ENCODE results near the gene TUBAL3.
A peak's percentile ranks its signal among the peaks of the same experiment; 100 is the strongest.

The TUBAL3 gene

GRCh38 chr10:5404208-5405041 lies at the start of gene TUBAL3:
Gene TUBAL3, minus strand, starts transcription at chr10:5404828. Its CDS starts 36 bp downstream, at chr10:5404792.
- ATAC-seq, result no peak

DNA sequence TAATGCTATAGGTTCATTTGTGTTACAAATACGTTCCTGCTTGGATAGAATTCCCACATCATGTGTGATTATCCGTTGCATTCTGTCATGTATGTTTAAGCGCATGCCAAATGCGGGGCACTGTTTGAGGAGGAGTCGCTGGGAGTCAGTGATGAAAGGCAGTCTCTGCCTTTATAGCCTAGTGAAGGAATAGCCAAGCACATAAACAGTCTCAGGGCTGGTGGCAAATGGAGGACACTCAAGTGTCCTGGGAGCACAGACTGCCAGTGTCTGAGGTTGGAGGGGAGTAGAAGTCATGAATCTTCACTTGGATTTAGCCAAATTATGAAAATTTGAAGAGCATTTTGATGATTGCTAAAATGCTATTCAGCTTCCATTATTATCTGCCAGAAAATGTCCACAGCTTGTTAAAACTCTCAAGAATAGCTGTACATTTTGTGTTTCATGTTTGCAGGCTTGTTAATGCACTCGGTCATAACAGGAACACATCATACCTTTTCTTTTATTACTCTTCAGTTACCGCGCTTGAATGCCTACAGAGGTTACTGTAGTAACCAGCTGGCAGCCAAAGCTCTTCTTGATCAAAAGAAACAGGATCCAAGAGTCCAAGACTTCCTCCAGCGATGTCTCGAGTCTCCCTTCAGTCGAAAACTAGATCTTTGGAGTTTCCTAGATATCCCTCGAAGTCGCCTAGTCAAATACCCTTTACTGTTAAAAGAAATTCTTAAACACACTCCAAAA lies 49.3 kb upstream of the TUBAL3 start:
- no peak for ATAC-seq

DNA sequence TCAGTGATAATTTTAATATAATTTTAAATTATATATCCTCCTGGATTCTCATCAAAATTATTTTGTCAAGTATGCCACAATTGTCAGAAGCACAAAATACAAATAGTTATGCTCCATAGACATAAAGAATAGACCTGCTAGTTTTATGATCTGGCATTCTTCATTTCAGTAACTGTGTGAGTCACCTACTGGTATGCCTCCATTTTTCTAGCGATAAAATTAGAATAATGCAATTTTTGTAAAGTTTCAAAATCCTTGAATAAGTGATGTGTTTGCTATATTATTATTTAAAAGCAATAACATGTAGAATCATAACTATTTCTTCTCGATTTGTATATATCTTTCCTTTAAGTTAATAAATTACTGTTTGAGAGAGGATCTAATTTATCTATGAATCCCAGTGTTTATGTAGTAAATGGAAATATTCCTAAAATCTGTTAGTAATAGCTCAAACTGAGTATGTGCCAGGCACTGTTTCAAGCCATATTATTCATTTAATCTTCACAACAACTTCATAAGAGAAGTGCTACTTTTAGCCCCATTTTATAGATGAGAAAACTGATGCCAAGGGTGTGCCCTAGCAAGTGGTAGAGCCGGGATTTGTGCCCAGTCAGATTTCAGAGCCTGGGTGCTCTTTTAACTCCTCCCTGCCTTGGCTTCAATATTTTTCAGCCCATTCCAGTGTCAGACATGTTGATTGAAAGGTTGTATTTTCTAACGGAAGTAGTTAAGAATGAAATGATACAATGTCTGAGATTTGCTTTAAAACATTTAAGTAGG lies 46.2 kb upstream of the TUBAL3 start:
- no peak for ATAC-seq

- no peak for ATAC-seq
Measured at GRCh38 chr10:5449823-5450222, 45.2 kb upstream of the TUBAL3 start.

- no peak for ATAC-seq
Measured at GRCh38 chr10:5449227-5449626, 44.6 kb upstream of the TUBAL3 start.

GRCh38 chr10:5448333-5449001 lies 43.8 kb upstream of the TUBAL3 start:
- ATAC-seq, result no peak

- peak; percentile 71 to 80 for ATAC-seq
Measured at GRCh38 chr10:5447611-5448071, 43.0 kb upstream of the TUBAL3 start.

DNA sequence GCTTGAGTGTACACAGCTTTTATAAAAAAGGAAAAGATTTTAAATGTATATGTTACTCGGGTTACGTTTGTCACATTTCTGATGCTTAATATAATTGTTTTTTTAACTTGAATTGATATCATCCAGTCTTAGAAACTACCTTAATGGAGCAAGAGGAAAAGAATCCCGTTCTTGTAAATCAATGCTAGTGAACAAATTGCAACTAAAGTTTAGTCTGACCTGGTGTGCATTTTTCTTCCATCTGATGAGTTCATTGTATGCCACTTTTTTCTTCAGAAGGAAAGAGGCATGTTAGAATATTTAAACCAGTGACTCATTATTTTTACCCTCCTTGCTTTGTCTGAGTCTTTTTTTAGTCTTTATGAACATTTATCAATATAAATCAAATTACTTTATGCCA lies 42.4 kb upstream of the TUBAL3 start:
- ATAC-seq, result no peak

DNA sequence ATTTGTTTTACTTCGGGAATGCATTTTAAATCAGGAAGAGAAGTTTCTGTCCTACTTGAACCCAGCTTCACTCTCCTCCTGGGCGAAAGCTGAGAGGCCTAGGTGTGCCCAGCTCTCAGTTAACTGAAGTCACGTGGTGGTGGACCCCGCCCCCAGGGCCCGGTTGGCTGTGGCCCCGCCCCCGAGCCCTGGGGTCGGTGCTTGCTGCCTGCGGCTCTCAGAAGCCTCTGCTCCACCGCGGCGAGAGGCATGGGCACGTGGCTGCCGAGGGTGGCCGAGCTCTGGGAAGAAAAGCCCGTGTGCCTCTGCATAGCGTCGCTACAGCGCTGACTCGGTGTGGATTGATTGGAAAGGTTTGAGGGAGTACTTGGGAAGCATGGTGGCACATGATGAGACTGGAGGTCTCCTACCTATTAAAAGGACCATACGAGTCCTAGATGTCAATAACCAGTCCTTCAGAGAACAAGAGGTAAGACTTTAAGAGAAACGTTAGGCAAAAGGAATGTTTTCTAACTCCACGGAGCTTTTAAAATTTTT lies 41.8 kb upstream of the TUBAL3 start:
- ATAC-seq, result peak; percentile 60 to 64

DNA sequence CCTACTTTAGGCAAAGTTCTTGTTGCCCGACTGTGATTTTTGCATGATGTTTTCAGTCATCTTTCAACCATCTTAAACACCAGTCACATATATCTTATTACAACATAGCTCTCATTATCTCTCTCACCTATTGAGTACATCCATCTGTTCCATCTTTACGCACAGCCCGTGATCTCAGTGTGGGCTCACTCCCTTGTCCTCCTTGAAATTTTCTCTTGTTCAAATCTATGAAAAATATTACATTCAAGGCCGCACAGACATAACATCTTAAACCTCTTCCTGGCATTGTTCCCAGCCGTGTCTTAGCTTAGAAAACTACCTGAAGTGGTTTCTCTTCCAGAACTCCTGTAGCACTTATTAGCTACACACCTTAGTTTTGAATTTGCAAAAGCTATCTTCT lies 40.4 kb upstream of the TUBAL3 start:
- no peak for ATAC-seq

GRCh38 chr10:5443429-5443828 lies 38.8 kb upstream of the TUBAL3 start:
- peak; percentile 44 to 58 for ATAC-seq

GRCh38 chr10:5442990-5443370 lies 38.4 kb upstream of the TUBAL3 start:
- ATAC-seq, result no peak

DNA sequence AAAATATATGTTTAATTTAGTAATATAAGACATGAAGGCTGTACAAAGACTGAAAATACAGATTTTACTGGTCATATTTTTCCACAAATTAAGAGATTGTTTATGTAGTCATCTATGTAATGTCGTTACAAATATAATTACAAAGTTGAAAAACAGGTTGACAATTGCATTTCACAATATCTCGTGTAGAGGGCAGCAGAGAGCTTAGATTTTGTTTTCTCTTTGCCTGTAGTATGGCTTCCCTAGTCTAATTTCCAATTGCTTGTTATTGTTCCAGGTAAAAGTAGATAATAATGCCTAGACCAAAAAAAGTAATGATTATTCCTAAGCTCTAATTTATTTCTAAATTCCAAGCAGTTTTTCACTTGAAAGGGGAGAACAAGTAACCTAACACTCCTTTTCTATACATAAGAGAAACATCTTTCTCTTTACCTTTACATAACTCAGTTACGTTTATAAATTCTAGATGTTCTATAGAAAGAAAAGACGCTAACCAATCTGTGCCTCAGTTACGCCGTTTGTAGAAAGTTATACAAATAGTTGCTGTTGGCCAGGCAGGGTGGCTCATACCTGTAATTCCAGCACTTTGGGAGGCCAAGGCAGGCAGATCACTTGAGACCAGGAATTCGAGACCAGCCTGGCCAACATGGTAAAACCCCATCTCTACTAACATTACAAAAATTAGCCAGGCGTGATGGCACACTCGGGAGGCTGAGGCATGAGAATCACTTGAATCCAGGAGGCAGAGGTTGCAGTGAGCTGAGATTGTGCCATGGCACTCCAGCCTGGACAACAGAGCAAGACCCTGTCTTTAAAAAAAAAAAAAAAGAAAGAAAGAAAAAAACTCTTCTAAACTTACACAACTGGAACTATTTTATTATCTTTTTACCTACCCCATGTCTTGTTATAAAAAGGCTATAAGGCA lies 37.7 kb upstream of the TUBAL3 start:
- no peak for ATAC-seq

DNA sequence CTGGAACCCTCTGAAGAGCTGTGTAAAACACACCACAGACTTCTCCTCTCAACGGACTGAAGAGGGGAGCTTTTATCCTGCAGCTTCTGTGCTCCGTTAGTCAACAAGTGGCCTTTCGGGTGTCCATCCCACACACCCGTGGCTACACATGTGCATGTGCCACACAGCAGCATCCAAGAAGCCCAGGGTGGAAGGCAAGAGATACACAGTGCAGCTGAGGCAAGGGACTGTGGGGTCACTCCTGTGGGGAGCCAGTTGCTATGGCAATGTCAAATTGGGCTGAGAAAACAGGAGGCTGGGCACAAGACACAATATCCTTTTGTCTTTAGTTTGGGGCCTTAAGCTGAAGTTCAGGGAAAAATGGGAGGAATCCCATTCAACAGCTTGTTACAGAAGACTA lies 36.5 kb upstream of the TUBAL3 start:
- ATAC-seq, result no peak

- ATAC-seq, result no peak
Measured at GRCh38 chr10:5440206-5440605, 35.6 kb upstream of the TUBAL3 start.

DNA sequence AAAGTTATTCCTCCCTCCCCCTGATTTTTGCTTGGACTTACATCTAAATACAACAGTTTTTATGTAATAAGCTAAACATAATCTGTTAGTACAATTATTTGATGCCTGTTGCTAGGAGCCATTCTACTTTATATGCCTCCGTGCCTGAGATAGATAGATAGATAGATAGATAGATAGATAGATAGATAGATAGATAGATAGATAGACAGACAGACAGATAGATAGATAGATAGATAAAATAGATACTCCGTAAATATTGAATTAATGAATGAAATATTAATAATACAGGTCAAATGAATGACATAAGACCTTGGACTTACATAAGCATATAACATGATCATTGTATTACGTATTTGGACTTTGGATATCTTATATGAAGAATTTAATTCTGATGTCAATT lies 30.7 kb upstream of the TUBAL3 start:
- no peak for ATAC-seq

DNA sequence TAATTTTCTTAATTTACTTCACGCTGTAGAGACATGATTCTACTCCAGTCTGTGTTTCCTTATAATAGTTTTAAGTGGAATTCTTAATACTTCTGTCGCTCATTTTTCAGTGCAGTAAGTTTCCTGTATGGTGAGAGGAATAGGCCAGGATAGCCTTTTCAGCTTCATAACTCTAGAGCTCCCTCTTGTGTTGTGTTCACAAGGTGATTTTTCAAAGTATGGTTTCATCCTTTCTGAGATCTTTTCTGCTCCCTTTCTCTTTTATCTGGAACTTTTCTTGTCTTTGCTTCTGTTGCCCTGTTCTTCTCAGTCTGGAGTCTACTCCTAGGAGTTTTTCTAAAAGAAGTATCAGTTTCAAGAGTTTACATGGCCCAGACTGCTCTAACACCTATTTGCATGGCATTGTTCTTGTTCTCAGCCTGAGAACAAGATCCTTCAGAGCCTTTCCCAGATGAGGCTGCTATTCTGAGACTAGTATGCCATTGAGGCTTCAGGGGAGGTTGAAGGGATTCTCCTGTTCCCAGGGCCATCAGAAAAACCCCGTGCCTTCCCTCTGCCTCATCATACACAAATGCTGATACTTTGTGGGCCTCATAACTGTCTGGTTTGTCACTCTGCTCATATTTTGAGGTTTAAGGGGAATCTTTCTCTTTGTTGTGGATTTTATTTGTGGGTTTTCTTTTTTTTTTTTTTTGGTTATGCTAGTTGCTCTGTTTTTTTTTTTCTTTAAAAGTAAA lies 29.6 kb upstream of the TUBAL3 start:
- no peak for ATAC-seq

GRCh38 chr10:5433182-5433581 lies 28.6 kb upstream of the TUBAL3 start:
- ATAC-seq, result no peak

DNA sequence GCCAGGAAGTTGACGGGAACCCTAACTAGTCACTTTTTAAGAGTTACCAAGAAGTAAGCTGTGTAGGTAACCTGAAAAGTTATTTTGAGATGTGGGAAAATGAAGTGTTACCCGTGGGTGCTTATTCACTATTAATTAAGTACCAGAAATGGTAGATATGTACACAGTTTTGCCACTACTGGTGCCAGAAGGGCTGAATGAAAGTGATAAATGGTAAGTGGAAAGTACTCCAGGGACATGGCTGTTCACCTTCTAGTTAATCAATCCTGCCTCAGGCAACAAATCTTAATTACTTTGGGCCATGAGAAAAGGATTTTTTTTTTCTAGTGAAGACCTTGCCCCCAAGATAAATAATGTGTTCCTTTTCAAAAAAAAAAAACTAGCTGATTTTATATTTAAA lies 23.5 kb upstream of the TUBAL3 start:
- no peak for ATAC-seq

DNA sequence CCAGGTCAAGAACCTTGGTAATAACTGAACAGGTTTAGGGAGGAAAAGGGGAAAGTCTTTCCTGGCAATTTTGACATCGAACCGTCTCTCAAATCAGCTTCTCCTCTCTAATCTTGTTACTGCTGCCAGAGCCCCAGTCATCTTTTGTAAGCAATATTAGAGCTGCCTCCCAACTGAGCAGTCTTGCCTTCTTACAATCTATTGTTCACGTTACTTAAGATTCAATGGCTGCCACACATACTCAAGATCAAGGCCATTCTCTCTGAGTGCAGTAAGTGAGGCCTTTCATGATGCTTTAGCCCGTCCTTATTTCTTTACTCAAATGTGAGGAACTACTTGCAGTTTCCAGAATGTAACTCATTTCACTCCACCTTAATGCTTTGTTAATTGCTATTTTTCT lies 20.1 kb upstream of the TUBAL3 start:
- ATAC-seq, result no peak

DNA sequence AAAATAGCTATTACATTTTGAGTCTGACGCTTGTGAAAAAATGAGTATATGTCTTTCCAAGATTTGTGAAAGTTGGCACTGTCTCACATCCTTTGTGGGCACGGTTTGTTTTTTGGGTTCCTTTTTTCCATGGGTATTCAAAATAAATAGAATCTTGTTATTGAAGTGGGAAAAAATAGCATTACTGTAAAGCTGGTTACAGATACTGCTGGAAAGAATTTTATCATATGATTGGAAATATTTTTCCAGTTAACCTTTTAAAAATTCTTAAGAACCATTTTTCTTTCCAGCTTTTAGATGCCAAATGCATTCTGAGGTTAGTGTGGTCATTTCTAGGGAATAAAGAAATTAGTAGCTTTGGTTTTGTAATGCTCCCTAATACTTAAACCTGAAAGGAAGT lies 19.1 kb upstream of the TUBAL3 start:
- no peak for ATAC-seq

Measured in activated CD4-positive, CD25-positive, alpha-beta regulatory T cell treated with anti-CD3 and anti-CD28 coated beads, Interleukin-2, amount 50 U/mL, for 24 hours (primary cell).